Measurements from ENCODE around the gene MID1.

MID1 gene

DNA sequence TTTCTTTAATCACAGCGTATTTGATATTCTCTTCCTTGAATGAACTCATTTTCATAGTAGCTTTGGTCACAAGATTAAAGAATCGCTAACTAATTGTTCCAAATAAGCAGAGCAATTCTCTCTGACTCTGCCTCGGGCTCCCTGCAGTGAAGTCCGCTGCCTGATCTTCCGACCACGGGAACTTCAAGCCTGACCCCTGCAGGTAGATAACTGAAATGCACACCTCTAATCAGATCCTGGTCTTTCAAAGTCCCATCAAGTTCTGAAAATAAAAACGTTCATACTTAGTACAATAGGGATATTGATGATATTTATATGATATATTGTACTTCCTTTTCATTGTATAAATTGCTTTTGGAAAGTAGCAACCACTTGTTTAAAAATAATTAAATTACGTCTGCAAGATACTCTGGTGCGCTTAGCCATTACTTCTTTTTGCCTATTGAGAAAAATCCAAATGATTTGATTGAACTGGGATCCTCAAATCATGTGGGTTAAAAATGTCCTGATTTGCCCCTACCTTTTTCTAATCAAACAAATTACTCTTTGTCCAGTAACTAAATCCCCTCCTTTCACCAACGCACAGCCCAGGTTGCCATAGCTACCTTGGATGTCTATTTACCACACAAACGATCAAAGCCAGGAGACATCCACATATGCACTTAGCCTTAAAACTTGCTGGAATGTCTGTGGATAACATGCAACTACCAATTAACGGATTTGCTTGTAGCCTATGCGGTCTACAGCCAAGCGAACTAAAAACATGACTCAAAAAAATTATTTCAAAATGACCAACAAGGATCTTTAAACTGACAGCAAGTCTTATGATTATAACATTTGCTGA, 4.2 kb downstream of the MID1 start:
- Histone ChIP-seq H3K9me3 (ENCODE audit: control insufficient read depth in 1 of 2, low read length in 2 of 2) (no peaks in the 10 kb centered on the region), H3K36me3 (ENCODE audit: control insufficient read depth in 1 of 2, insufficient read depth in 2 of 2, low read length in 2 of 2) (no peaks in the 10 kb centered on the region), H3K27ac (ENCODE audit: low read length) (peak overlapping the region; percentile 21), H3K4me3 (ENCODE audit: low read depth in 1 of 2, low read length in 2 of 2) (peak overlapping the region; percentile 26 to 32), H3K27me3 (ENCODE audit: low read depth, low read length) (no peaks in the 10 kb centered on the region), H3K4me1 (ENCODE audit: control insufficient read depth in 1 of 2, insufficient read depth in 2 of 2, low read length in 2 of 2) (peaks cover 0 to 8% of the 10 kb centered on the region in 2 donors)

DNA sequence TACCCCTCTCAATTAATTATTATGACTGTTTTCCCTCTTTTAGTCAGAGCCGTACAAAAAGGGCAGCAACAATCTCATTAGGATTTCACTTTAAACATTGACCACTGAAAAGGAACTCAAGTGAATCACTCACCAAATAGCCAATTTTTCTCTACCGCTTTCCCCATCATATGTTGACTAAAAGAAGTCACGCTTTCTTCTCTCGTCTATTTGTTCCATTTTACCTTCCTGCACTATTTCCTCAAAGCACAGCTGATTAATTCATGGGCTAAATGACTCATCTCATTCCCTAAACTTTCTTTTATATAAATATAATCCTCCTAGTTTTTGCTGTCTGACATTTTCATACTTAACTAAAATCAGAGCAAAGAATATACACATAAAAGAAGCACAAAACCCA, 8.2 kb downstream of the MID1 start:
- no peaks in the 10 kb centered on the region for H3K9me3 ChIP-seq (ENCODE audit: control insufficient read depth in 1 of 2, low read length in 2 of 2)
- peak overlapping the region; percentile 9 for H3K27ac ChIP-seq (ENCODE audit: low read length)
- H3K27me3 ChIP-seq (ENCODE audit: low read depth, low read length): no peaks in the 10 kb centered on the region
- no peaks in the 10 kb centered on the region for H3K36me3 ChIP-seq (ENCODE audit: control insufficient read depth in 1 of 2, insufficient read depth in 2 of 2, low read length in 2 of 2)
- H3K4me1 ChIP-seq (ENCODE audit: control insufficient read depth in 1 of 2, insufficient read depth in 2 of 2, low read length in 2 of 2): peaks cover 0 to 4% of the 10 kb centered on the region in 2 donors
- H3K4me3 ChIP-seq (ENCODE audit: low read depth in 1 of 2, low read length in 2 of 2): no peak overlapping the region

DNA sequence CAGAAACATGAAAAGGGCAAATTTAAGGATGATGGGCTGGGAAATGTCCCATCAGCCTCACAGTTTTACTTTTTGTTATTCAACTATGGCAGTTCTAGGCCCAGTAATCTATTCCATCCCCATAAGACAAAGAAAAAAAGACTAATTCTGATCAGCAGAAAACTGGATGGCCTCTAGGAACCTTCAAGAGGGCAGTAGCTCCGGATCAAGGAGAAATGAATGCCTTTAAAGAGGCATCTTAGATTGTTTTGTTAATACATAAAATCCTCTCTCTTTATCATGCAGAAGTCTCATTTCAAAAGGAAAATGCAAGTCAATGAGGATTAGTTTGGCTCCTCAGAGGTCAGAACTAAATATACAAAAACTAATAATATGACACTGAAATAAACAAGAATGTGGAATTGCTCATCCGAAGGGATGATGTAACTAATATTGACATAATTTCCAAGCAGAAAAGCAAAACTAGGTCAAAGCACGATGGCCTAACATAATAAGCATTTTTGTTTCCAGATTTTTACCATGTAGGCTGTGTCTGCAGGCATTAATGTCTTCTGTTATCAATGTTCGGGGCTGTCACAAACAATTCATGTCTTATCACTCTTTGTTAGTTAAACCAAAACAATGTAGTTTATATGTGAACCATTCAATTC, 8.8 kb downstream of the MID1 start:
- H3K4me1 ChIP-seq (ENCODE audit: control insufficient read depth in 1 of 2, insufficient read depth in 2 of 2, low read length in 2 of 2): peaks cover 0 to 4% of the 10 kb centered on the region in 2 donors
- no peaks in the 10 kb centered on the region for H3K9me3 ChIP-seq (ENCODE audit: control insufficient read depth in 1 of 2, low read length in 2 of 2)
- peak overlapping the region; percentile 9 for H3K27ac ChIP-seq (ENCODE audit: low read length)
- no peaks in the 10 kb centered on the region for H3K27me3 ChIP-seq (ENCODE audit: low read depth, low read length)
- no peaks in the 10 kb centered on the region for H3K36me3 ChIP-seq (ENCODE audit: control insufficient read depth in 1 of 2, insufficient read depth in 2 of 2, low read length in 2 of 2)
- H3K4me3 ChIP-seq (ENCODE audit: low read depth in 1 of 2, low read length in 2 of 2): no peak overlapping the region

DNA sequence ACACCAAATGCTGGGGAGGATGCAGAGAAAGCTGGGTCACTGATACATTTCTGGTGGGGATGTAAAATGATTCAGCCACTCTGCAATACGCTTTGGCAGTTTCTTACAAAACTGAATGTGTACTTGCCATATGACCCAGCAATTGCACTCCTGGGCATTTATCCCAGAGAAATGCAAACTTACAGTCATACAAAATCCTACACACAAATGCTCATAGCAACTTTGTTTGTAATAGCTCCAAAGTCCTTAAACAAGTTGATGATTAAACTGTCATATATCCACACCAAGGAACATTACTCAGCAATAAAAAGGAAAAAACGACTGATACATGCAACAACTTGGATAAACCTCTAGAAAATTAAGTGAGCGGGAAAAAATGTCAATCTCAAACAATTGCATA, 12.3 kb downstream of the MID1 start:
- Histone ChIP-seq H3K9me3 (ENCODE audit: control insufficient read depth in 1 of 2, low read length in 2 of 2) (no peaks in the 10 kb centered on the region), H3K4me3 (ENCODE audit: low read depth in 1 of 2, low read length in 2 of 2) (no peak overlapping the region), H3K27ac (ENCODE audit: low read length) (no peak overlapping the region), H3K27me3 (ENCODE audit: low read depth, low read length) (no peaks in the 10 kb centered on the region), H3K36me3 (ENCODE audit: control insufficient read depth in 1 of 2, insufficient read depth in 2 of 2, low read length in 2 of 2) (no peaks in the 10 kb centered on the region), H3K4me1 (ENCODE audit: control insufficient read depth in 1 of 2, insufficient read depth in 2 of 2, low read length in 2 of 2) (no peaks in the 10 kb centered on the region)

DNA sequence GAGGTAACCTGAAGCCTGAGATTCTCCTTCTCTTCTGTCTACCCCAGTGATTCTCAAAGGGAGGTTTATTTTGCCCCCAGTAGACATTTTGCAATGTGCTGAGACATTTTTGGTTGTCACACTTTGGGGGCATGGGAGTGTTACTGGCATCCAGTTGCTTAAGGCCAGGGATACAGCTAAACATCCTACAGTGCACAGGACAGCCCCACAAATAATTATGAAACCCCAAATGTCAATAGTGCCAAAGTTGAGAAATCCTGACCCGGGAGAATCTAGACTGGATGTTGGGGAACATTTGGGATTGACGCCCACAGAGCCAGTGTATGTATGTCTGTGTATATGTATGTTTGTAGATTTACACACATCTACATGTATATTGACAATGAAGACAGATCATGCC, 13.2 kb downstream of the MID1 start:
- no peak overlapping the region for H3K27ac ChIP-seq (ENCODE audit: low read length)

DNA sequence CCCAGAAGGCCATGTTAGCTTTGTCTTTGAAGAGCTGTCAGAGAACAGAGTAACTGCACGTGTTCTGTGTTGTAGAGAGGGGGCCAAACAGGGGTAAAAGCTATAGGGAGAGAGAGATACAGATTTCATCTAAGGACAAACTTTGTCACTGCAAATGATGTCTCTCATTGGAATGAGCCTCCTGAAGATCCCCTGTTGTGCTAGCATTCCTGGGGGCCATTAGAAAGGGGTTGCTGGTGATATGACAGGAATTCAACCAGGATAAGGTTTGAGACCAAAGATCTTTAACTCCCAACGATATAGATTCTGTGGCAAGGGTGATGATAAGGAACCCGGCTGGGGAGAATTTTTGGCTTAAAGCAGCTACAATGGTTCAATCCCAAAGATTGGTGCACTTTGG, 16.8 kb downstream of the MID1 start:
- H3K27me3 ChIP-seq (ENCODE audit: low read depth, low read length): no peaks in the 10 kb centered on the region
- H3K4me3 ChIP-seq (ENCODE audit: low read depth in 1 of 2, low read length in 2 of 2): no peak overlapping the region
- H3K9me3 ChIP-seq (ENCODE audit: control insufficient read depth in 1 of 2, low read length in 2 of 2): no peaks in the 10 kb centered on the region
- no peaks in the 10 kb centered on the region for H3K36me3 ChIP-seq (ENCODE audit: control insufficient read depth in 1 of 2, insufficient read depth in 2 of 2, low read length in 2 of 2)
- H3K27ac ChIP-seq (ENCODE audit: low read length): no peak overlapping the region
- no peaks in the 10 kb centered on the region for H3K4me1 ChIP-seq (ENCODE audit: control insufficient read depth in 1 of 2, insufficient read depth in 2 of 2, low read length in 2 of 2)

More for the DNA sequence above, 13.2 kb downstream of the MID1 start:
- Histone ChIP-seq H3K36me3 (ENCODE audit: control insufficient read depth in 1 of 2, insufficient read depth in 2 of 2, low read length in 2 of 2) (no peaks in the 10 kb centered on the region), H3K4me3 (ENCODE audit: low read depth in 1 of 2, low read length in 2 of 2) (no peak overlapping the region), H3K9me3 (ENCODE audit: control insufficient read depth in 1 of 2, low read length in 2 of 2) (no peaks in the 10 kb centered on the region), H3K27me3 (ENCODE audit: low read depth, low read length) (no peaks in the 10 kb centered on the region), H3K4me1 (ENCODE audit: control insufficient read depth in 1 of 2, insufficient read depth in 2 of 2, low read length in 2 of 2) (no peaks in the 10 kb centered on the region)

DNA sequence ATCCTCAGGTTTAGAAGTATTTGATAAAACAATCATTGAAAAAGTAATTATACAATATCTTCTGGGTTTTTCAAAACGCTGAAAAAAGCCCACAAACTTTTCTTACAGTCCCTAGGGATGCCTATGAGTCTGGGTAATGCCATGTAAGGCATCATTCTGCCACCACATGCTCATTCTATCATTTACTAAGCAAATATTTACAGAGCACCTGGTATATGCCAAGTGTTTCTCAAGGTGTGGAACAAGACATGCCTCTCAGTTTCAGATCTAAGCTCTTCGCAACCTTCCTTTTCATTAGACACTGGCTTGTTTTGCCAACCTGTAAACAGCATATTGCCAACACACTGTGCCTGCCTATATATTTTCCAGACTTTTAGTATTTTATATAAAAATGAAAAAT, 17.7 kb downstream of the MID1 start:
- Histone ChIP-seq H3K27ac (ENCODE audit: low read length) (no peak overlapping the region), H3K36me3 (ENCODE audit: control insufficient read depth in 1 of 2, insufficient read depth in 2 of 2, low read length in 2 of 2) (no peaks in the 10 kb centered on the region), H3K27me3 (ENCODE audit: low read depth, low read length) (no peaks in the 10 kb centered on the region), H3K4me1 (ENCODE audit: control insufficient read depth in 1 of 2, insufficient read depth in 2 of 2, low read length in 2 of 2) (no peaks in the 10 kb centered on the region), H3K9me3 (ENCODE audit: control insufficient read depth in 1 of 2, low read length in 2 of 2) (no peaks in the 10 kb centered on the region), H3K4me3 (ENCODE audit: low read depth in 1 of 2, low read length in 2 of 2) (no peak overlapping the region)

DNA sequence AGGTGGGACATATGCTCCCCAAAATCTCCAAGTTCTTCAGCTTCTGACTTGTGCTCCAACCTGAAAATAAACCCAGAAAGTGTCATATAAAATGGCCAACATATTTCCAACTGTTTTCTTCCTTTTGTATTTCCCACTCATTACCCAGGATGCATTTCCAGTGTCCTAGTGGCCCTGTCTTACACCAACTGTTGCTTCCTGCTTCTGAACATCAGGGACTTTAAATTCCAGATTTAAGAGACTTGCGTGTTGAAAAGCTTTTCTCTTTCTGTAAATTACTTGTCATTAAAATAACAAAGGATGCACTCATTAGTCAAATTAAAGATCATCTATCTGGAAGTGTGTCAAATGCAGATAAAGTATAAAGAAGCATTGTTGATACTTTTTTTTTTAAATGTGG, 19.9 kb downstream of the MID1 start:
- no peak overlapping the region for H3K27ac ChIP-seq (ENCODE audit: low read length)
- H3K9me3 ChIP-seq (ENCODE audit: control insufficient read depth in 1 of 2, low read length in 2 of 2): no peaks in the 10 kb centered on the region
- no peak overlapping the region for H3K4me3 ChIP-seq (ENCODE audit: low read depth in 1 of 2, low read length in 2 of 2)
- H3K27me3 ChIP-seq (ENCODE audit: low read depth, low read length): no peaks in the 10 kb centered on the region
- peaks cover 0 to 4% of the 10 kb centered on the region in 2 donors for H3K4me1 ChIP-seq (ENCODE audit: control insufficient read depth in 1 of 2, insufficient read depth in 2 of 2, low read length in 2 of 2)
- H3K36me3 ChIP-seq (ENCODE audit: control insufficient read depth in 1 of 2, insufficient read depth in 2 of 2, low read length in 2 of 2): no peaks in the 10 kb centered on the region

DNA sequence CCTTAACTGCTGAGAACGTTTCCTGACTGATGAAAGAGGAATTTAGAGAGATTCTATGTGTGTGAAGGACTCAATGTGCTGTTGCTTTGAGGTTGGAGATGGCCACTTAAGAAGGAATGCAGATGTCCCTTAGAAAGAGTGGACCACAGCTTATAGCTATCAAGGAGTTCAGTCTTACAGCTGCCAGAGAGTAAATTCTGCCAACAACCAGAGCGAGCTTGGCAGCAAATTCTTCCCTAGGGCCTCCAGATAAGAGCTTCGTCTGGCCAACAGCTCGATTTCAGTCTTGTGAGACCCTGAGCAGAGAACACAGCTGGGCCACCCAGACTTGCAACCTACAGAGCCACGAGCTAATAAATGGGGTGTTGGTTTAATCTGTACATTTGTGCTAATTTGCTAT, 21.8 kb downstream of the MID1 start:
- H3K27me3 ChIP-seq (ENCODE audit: low read depth, low read length): no peaks in the 10 kb centered on the region
- no peak overlapping the region for H3K27ac ChIP-seq (ENCODE audit: low read length)
- H3K4me3 ChIP-seq (ENCODE audit: low read depth in 1 of 2, low read length in 2 of 2): no peak overlapping the region
- no peaks in the 10 kb centered on the region for H3K36me3 ChIP-seq (ENCODE audit: control insufficient read depth in 1 of 2, insufficient read depth in 2 of 2, low read length in 2 of 2)
- no peaks in the 10 kb centered on the region for H3K9me3 ChIP-seq (ENCODE audit: control insufficient read depth in 1 of 2, low read length in 2 of 2)
- H3K4me1 ChIP-seq (ENCODE audit: control insufficient read depth in 1 of 2, insufficient read depth in 2 of 2, low read length in 2 of 2): peaks cover 0 to 4% of the 10 kb centered on the region in 2 donors

DNA sequence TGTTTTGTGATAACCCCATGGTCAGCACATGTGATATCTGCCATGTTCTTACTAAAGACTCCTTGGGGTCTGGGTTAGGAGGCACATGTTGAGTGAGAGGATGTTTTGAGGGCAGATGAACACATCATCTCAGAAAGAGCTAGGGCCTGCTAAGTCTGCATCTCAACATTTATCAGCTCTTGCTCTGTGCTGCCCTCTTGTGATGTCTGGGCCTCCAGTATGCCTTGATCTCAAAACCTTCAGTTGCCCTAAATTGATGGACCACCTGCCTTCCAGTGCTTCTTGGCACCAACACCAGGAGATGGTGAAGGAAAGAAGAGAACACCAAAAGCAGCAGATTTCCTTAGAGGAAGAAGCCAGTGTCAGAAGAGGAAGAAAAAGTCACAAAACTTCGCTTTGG, 22.5 kb downstream of the MID1 start:
- Histone ChIP-seq H3K27me3 (ENCODE audit: low read depth, low read length) (no peaks in the 10 kb centered on the region), H3K27ac (ENCODE audit: low read length) (no peak overlapping the region), H3K36me3 (ENCODE audit: control insufficient read depth in 1 of 2, insufficient read depth in 2 of 2, low read length in 2 of 2) (no peaks in the 10 kb centered on the region), H3K4me1 (ENCODE audit: control insufficient read depth in 1 of 2, insufficient read depth in 2 of 2, low read length in 2 of 2) (peaks cover 0 to 4% of the 10 kb centered on the region in 2 donors), H3K9me3 (ENCODE audit: control insufficient read depth in 1 of 2, low read length in 2 of 2) (no peaks in the 10 kb centered on the region), H3K4me3 (ENCODE audit: low read depth in 1 of 2, low read length in 2 of 2) (no peak overlapping the region)

DNA sequence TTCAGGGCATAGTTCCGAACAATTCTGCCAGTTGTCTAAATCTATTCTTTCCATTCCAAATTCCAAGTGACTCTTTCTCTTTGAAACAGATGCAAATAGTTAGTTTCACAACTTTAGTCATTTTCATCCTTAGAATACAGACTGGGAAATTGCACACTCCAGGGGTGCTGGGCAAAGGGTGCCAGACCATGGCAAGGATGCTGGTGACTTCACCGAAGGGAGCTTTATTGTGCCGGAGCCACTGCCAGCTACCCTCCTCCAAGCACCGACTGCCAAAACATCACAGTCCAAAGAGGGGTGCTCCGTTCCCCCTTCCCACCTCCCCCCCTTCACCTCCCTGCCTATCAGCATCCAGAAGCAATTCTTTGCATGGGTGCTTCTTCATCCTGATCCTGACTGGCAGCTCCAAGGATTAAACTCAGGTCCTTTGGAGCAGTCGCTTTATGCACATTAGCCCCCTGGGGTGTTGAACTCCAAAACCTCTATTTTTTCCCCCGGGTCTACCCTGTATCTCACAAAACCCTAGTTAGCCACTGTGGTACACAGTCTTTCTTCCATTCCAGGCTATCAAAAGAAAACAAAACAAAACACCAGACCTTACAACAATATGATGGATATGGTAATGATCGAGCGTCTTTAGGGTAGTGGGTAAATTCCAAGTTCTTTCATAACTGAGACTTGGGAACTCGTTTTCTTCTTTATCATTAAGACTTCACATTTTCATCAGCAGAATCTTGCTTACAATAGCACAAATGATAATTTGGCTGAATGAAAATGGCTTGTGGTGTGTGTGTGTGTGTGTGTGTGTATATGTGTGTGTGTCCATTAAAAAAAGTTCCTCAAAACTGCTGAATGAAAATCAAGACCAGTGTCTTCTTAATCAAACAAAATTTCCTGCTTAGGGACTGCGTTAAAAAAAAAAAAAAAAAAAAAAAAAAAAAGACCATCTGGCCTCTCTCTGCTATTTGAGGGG, 28.7 kb downstream of the MID1 start:
- Histone ChIP-seq H3K36me3 (ENCODE audit: control insufficient read depth in 1 of 2, insufficient read depth in 2 of 2, low read length in 2 of 2) (no peaks in the 10 kb centered on the region), H3K27ac (ENCODE audit: low read length) (no peak overlapping the region), H3K27me3 (ENCODE audit: low read depth, low read length) (no peaks in the 10 kb centered on the region)

More for the DNA sequence above, 28.7 kb downstream of the MID1 start:
- H3K4me1 ChIP-seq (ENCODE audit: control insufficient read depth in 1 of 2, insufficient read depth in 2 of 2, low read length in 2 of 2): peaks cover 0 to 3% of the 10 kb centered on the region in 2 donors
- H3K9me3 ChIP-seq (ENCODE audit: control insufficient read depth in 1 of 2, low read length in 2 of 2): no peaks in the 10 kb centered on the region
- no peak overlapping the region for H3K4me3 ChIP-seq (ENCODE audit: low read depth in 1 of 2, low read length in 2 of 2)

All from muscle layer of duodenum (tissue), 2 donors.